ENCODE data around the gene DUSP1.
A peak's percentile ranks its signal among the peaks of the same experiment; 100 is the strongest.

DNA sequence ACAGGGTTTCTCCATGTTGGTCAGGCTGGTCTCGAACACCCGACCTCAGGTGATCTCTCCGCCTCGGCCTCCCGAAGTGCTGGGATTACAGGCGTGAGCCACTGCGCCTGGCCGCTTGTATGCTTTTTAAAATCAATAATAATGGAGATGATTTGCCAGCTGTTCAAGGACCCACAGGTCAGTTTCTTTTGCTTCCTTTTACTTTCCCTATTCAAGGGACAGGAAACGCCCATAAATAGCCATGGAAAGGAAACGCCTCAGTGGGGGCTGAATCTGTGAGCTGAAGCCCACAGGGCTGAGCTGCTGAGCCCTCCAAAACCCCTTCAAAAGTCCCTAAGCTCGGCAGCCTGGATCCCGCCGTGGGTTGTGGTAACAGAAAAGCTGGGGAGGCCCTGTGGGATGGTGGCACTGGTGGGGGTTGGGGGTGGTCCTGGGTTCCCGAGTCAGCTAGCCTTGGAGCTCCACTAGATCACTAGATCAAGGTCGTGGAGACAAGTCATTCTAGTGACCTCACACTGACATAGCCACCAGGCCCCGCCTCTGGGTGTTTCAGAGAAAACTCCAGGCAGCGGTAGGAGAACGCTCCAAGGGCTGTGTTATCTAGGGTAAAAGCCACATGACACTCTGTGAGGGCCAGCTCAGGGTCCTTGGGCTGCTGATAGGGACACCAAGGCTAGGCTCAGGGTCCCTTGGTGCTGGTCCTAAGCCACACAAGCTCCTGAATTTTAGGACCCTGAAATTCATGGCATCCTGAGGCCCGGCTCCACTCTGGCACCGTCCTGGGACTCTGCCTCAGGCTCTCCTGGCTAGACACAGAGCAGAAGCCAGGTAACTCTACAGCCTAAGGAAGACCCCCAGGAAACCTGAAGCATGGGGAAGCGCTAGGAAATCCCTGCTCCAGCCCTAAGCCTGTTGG lies 18.0 kb upstream of the DUSP1 start:
- no peak for TF ChIP-seq RNF2 (IDR thresholded peaks at IDR 0.05)
- no peak for TF ChIP-seq SP1 (CRISPR knock-in tag; IDR thresholded peaks at IDR 0.05)
- TF ChIP-seq JUNB (CRISPR knock-in tag; conservative IDR thresholded peaks at IDR 0.05), result no peak
- TF ChIP-seq, protein P1, sequence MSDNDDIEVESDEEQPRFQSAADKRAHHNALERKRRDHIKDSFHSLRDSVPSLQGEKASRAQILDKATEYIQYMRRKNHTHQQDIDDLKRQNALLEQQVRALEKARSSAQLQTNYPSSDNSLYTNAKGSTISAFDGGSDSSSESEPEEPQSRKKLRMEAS (CRISPR knock-in tag; IDR thresholded peaks at IDR 0.05), result no peak; the same call in 1 of the 2 replicates
- TF ChIP-seq SRF (CRISPR knock-in tag; IDR thresholded peaks at IDR 0.05), result peak; percentile 71 to 97; a peak in 3 of 4 replicates
- TF ChIP-seq TBP (optimal IDR thresholded peaks at IDR 0.05; ENCODE audit: low read depth, low read length), result peak; percentile 76
- TF ChIP-seq POLR2A (conservative IDR thresholded peaks at IDR 0.05), result peak; percentile 74
- TF ChIP-seq EZH2 (IDR thresholded peaks at IDR 0.05; ENCODE audit: borderline replicate concordance, low read depth, low read length), result no peak
- peak in 1 of 2 experiments; percentile 13; a peak in 1 of 4 replicates for TF ChIP-seq FOXK2 (conservative IDR thresholded peaks at IDR 0.05 in 1 of 2, IDR thresholded peaks at IDR 0.05 in 1 of 2; ENCODE audit: low read depth in 2 of 2)
- TF ChIP-seq, protein P2, sequence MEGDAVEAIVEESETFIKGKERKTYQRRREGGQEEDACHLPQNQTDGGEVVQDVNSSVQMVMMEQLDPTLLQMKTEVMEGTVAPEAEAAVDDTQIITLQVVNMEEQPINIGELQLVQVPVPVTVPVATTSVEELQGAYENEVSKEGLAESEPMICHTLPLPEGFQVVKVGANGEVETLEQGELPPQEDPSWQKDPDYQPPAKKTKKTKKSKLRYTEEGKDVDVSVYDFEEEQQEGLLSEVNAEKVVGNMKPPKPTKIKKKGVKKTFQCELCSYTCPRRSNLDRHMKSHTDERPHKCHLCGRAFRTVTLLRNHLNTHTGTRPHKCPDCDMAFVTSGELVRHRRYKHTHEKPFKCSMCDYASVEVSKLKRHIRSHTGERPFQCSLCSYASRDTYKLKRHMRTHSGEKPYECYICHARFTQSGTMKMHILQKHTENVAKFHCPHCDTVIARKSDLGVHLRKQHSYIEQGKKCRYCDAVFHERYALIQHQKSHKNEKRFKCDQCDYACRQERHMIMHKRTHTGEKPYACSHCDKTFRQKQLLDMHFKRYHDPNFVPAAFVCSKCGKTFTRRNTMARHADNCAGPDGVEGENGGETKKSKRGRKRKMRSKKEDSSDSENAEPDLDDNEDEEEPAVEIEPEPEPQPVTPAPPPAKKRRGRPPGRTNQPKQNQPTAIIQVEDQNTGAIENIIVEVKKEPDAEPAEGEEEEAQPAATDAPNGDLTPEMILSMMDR (IDR thresholded peaks at IDR 0.05 in 2 of 3, conservative IDR thresholded peaks at IDR 0.05 in 1 of 3; ENCODE audit: insufficient read depth in 2 of 3, low read depth in 1 of 3, low read length in 3 of 3), result no peak; a peak in 1 of 6 replicates
- 0 out of 2 replicates have a peak, but pooled peaks have one; percentile 23 for TF ChIP-seq NCOR1 (IDR thresholded peaks at IDR 0.05)
- TF ChIP-seq, protein P3, sequence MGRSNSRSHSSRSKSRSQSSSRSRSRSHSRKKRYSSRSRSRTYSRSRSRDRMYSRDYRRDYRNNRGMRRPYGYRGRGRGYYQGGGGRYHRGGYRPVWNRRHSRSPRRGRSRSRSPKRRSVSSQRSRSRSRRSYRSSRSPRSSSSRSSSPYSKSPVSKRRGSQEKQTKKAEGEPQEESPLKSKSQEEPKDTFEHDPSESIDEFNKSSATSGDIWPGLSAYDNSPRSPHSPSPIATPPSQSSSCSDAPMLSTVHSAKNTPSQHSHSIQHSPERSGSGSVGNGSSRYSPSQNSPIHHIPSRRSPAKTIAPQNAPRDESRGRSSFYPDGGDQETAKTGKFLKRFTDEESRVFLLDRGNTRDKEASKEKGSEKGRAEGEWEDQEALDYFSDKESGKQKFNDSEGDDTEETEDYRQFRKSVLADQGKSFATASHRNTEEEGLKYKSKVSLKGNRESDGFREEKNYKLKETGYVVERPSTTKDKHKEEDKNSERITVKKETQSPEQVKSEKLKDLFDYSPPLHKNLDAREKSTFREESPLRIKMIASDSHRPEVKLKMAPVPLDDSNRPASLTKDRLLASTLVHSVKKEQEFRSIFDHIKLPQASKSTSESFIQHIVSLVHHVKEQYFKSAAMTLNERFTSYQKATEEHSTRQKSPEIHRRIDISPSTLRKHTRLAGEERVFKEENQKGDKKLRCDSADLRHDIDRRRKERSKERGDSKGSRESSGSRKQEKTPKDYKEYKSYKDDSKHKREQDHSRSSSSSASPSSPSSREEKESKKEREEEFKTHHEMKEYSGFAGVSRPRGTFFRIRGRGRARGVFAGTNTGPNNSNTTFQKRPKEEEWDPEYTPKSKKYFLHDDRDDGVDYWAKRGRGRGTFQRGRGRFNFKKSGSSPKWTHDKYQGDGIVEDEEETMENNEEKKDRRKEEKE (IDR thresholded peaks at IDR 0.05; ENCODE audit: borderline replicate concordance in 1 of 2, control insufficient read depth in 1 of 2, low read depth in 2 of 2, low read length in 1 of 2), result no peak
- TF ChIP-seq, protein P4, sequence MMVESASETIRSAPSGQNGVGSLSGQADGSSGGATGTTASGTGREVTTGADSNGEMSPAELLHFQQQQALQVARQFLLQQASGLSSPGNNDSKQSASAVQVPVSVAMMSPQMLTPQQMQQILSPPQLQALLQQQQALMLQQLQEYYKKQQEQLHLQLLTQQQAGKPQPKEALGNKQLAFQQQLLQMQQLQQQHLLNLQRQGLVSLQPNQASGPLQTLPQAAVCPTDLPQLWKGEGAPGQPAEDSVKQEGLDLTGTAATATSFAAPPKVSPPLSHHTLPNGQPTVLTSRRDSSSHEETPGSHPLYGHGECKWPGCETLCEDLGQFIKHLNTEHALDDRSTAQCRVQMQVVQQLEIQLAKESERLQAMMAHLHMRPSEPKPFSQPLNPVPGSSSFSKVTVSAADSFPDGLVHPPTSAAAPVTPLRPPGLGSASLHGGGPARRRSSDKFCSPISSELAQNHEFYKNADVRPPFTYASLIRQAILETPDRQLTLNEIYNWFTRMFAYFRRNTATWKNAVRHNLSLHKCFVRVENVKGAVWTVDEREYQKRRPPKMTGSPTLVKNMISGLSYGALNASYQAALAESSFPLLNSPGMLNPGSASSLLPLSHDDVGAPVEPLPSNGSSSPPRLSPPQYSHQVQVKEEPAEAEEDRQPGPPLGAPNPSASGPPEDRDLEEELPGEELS (CRISPR knock-in tag; IDR thresholded peaks at IDR 0.05; ENCODE audit: borderline replicate concordance), result no peak
